Duodenal mucosa (tissue), 2 donors: ENCODE results near the gene MED16.
"Not testable (repeated sequence)": the region's sequence is repeated elsewhere in the genome, so short reads cannot be mapped to it uniquely, and the experiment has no call there.

Source experiments
- H3K27ac ChIP-seq: one replicate; pipeline ENCODE4 v1.7.0; 2013; ENCODE audit warnings: low read depth, low read length
- H3K27me3 ChIP-seq, 2 donors: one replicate each; pipeline ENCODE4 v1.7.0; 2013; ENCODE audit warnings: low read length in 2 of 2, control low read depth in 1 of 2; ENCODE audit not compliant: insufficient read depth in 2 of 2, control insufficient read depth in 1 of 2
- H3K36me3 ChIP-seq, 2 donors: one replicate each; pipeline ENCODE4 v1.7.0; 2013; ENCODE audit warnings: low read length in 2 of 2, control low read depth in 1 of 2; ENCODE audit not compliant: insufficient read depth in 2 of 2, control insufficient read depth in 1 of 2
- H3K4me1 ChIP-seq, 2 donors: one replicate each; pipeline ENCODE4 v1.7.0; 2013; ENCODE audit warnings: low read length in 2 of 2, control low read depth in 1 of 2; ENCODE audit not compliant: insufficient read depth in 2 of 2, control insufficient read depth in 1 of 2
- H3K4me3 ChIP-seq, 2 donors: one replicate each; pipeline ENCODE4 v1.7.0; 2013; ENCODE audit warnings: low read length in 2 of 2, low read depth in 1 of 2
- H3K9ac ChIP-seq, 2 donors: one replicate each; pipeline ENCODE4 v1.7.0; 2013; ENCODE audit warnings: low read length in 2 of 2, low read depth in 1 of 2
- H3K9me3 ChIP-seq, 2 donors: one replicate each; pipeline ENCODE4 v1.7.0; 2013; ENCODE audit warnings: low read length in 2 of 2, control low read depth in 1 of 2; ENCODE audit not compliant: control insufficient read depth in 1 of 2

Gene MED16

GRCh38 chr19:887599-887998 lies 5.4 kb downstream of the MED16 start:
- no peak overlapping the region for H3K27ac ChIP-seq
- no peaks in the 10 kb centered on the region for H3K9me3 ChIP-seq
- H3K4me1 ChIP-seq = peaks cover 4 to 5% of the 10 kb centered on the region in 2 donors
- H3K9ac ChIP-seq = no peak overlapping the region
- no peak overlapping the region for H3K4me3 ChIP-seq
- H3K36me3 ChIP-seq = peaks cover 14 to 54% of the 10 kb centered on the region in 2 donors
- no peaks in the 10 kb centered on the region for H3K27me3 ChIP-seq

GRCh38 chr19:887072-887471 lies 5.9 kb downstream of the MED16 start:
- Histone ChIP-seq H3K9ac (no peak overlapping the region), H3K9me3 (no peaks in the 10 kb centered on the region), H3K4me1 (peaks cover 2 to 3% of the 10 kb centered on the region in 2 donors), H3K27ac (no peak overlapping the region), H3K27me3 (no peaks in the 10 kb centered on the region), H3K36me3 (peaks cover 20 to 60% of the 10 kb centered on the region in 2 donors), H3K4me3 (no peak overlapping the region)

- no peaks in the 10 kb centered on the region for H3K27me3 ChIP-seq
- H3K9ac ChIP-seq = no peak overlapping the region
- H3K27ac ChIP-seq = no peak overlapping the region
- H3K36me3 ChIP-seq = peaks cover 32 to 71% of the 10 kb centered on the region in 2 donors
- H3K9me3 ChIP-seq = no peaks in the 10 kb centered on the region
- no peaks in the 10 kb centered on the region for H3K4me1 ChIP-seq
- no peak overlapping the region for H3K4me3 ChIP-seq
Observed at GRCh38 chr19:885536-886224, 7.3 kb downstream of the MED16 start.

GRCh38 chr19:884420-885211 lies 8.4 kb downstream of the MED16 start:
- H3K9me3 ChIP-seq = no peaks in the 10 kb centered on the region
- H3K27ac ChIP-seq = no peak overlapping the region
- H3K27me3 ChIP-seq = no peaks in the 10 kb centered on the region
- H3K4me3 ChIP-seq = no peak overlapping the region
- no peaks in the 10 kb centered on the region for H3K4me1 ChIP-seq
- peaks cover 30 to 64% of the 10 kb centered on the region in 2 donors for H3K36me3 ChIP-seq
- H3K9ac ChIP-seq = no peak overlapping the region

- Histone ChIP-seq H3K9ac (no peak overlapping the region), H3K27me3 (no peaks in the 10 kb centered on the region), H3K9me3 (no peaks in the 10 kb centered on the region), H3K36me3 (peaks cover 24 to 62% of the 10 kb centered on the region in 2 donors), H3K4me1 (no peaks in the 10 kb centered on the region), H3K4me3 (no peak overlapping the region), H3K27ac (no peak overlapping the region)
Observed at GRCh38 chr19:883661-884211, 9.3 kb downstream of the MED16 start.

- Histone ChIP-seq H3K36me3 (peaks cover 24 to 58% of the 10 kb centered on the region in 2 donors), H3K9ac (no peak overlapping the region), H3K27me3 (no peaks in the 10 kb centered on the region), H3K4me3 (no peak overlapping the region), H3K4me1 (no peaks in the 10 kb centered on the region), H3K9me3 (no peaks in the 10 kb centered on the region), H3K27ac (no peak overlapping the region)
Observed at GRCh38 chr19:882871-883497, 10.0 kb downstream of the MED16 start.

- Histone ChIP-seq H3K9ac (no peak overlapping the region), H3K4me1 (no peaks in the 10 kb centered on the region), H3K9me3 (no peaks in the 10 kb centered on the region), H3K27ac (no peak overlapping the region), H3K27me3 (no peaks in the 10 kb centered on the region), H3K36me3 (peaks cover 24 to 56% of the 10 kb centered on the region in 2 donors), H3K4me3 (no peak overlapping the region)
Observed at GRCh38 chr19:881385-882071, 11.5 kb downstream of the MED16 start.

GRCh38 chr19:879711-880438 lies 13.1 kb downstream of the MED16 start:
- Histone ChIP-seq H3K36me3 (peaks cover 20 to 48% of the 10 kb centered on the region in 2 donors), H3K4me3 (no peak overlapping the region), H3K9ac (no peak overlapping the region), H3K27ac (no peak overlapping the region), H3K9me3 (no peaks in the 10 kb centered on the region), H3K4me1 (no peaks in the 10 kb centered on the region), H3K27me3 (no peaks in the 10 kb centered on the region)

- peaks cover 20 to 52% of the 10 kb centered on the region in 2 donors for H3K36me3 ChIP-seq
- not testable (repeated sequence) for H3K27ac ChIP-seq, H3K9me3 ChIP-seq, H3K27me3 ChIP-seq, H3K4me3 ChIP-seq, H3K4me1 ChIP-seq, H3K9ac ChIP-seq
Observed at GRCh38 chr19:878751-879561, 14.0 kb downstream of the MED16 start.
